Suprapubic skin (tissue), 4 donors: Measurements from ENCODE around the gene MUSTN1. TPM values are rescaled to one million over a fixed set of nuclear protein-coding genes. Genes with fewer than 3 reads are reported as not detected.

Source experiments
- DNase-seq, 2 donors: peaks; one replicate each; pipeline ENCODE4 v3.0.0-alpha.2; 2019; ENCODE audit warnings: low spot score in 2 of 2
- H3K27ac ChIP-seq: fragments of 200-600 bp; sonication (generic); one replicate; pipeline ENCODE4 v1.5.1; 2019
- H3K27me3 ChIP-seq: fragments of 200-600 bp; sonication (generic); one replicate; pipeline ENCODE4 v1.5.1; 2019
- H3K36me3 ChIP-seq: fragments of 200-600 bp; sonication (generic); one replicate; pipeline ENCODE4 v1.5.1; 2019
- H3K4me1 ChIP-seq: fragments of 200-600 bp; sonication (generic); one replicate; pipeline ENCODE4 v1.5.1; 2019
- H3K4me3 ChIP-seq: fragments of 200-600 bp; sonication (generic); one replicate; pipeline ENCODE4 v1.5.1; 2019; ENCODE audit warnings: mild to moderate bottlenecking
- H3K9me3 ChIP-seq: fragments of 200-600 bp; sonication (generic); one replicate; pipeline ENCODE4 v1.5.1; 2019
- CTCF ChIP-seq, 2 donors: fragments of 200-600 bp in 1 of 2; fragments of 450-650 bp in 1 of 2; sonication (generic) in 1 of 2; IDR thresholded peaks; one replicate each; pipeline ENCODE4 v1.5.1; 2016 to 2019; ENCODE audit warnings: antibody characterized with exemption in 2 of 2, mild to moderate bottlenecking in 1 of 2, moderate library complexity in 1 of 2
- EP300 ChIP-seq: sonication (generic); formaldehyde crosslinking; IDR thresholded peaks from one replicate; pipeline ENCODE4 v1.6.1; 2017; ENCODE audit warnings: antibody characterized with exemption
- POLR2A ChIP-seq, 2 donors: fragments of 450-650 bp; IDR thresholded peaks; one replicate each; pipeline ENCODE4 v1.6.1; 2017; ENCODE audit warnings: antibody characterized with exemption in 2 of 2, mild to moderate bottlenecking in 2 of 2, moderate library complexity in 2 of 2
- POLR2AphosphoS5 ChIP-seq, 3 donors: sonication (generic); formaldehyde crosslinking; IDR thresholded peaks; one replicate each; pipeline ENCODE4 v1.6.1; 2017; ENCODE audit warnings: antibody characterized with exemption in 3 of 3
- WGBS: methylation state at CpG from one replicate; pipeline ENCODE4 v1.1.5; 2018; 5-methylcytosine and 5-hydroxymethylcytosine counted together
- total RNA-seq, 4 donors: library from RNA; depleted of rRNA; stranded (reverse); fragments of >200 nt; gene quantifications; one replicate each; pipeline ENCODE4 v1.1.0, GENCODE V29; 2016

MUSTN1 gene
- total RNA-seq, 4 donors from 2014 or later: 1.6 to 14.5 (median 8.3) TPM

- no peak for DNase-seq
- Histone ChIP-seq H3K4me3 (no peak overlapping the region), H3K9me3 (no peaks in the 10 kb centered on the region), H3K27me3 (no peaks in the 10 kb centered on the region), H3K4me1 (peaks cover 31% of the 10 kb centered on the region), H3K27ac (no peak overlapping the region), H3K36me3 (peaks cover 41% of the 10 kb centered on the region)
- no peak for TF ChIP-seq POLR2AphosphoS5 (IDR thresholded peaks at IDR 0.05)
- TF ChIP-seq EP300: no peak
- TF ChIP-seq CTCF (IDR thresholded peaks at IDR 0.05): no peak
- no peak for TF ChIP-seq POLR2A (IDR thresholded peaks at IDR 0.05)
- WGBS: 94% methylated on average over 11 of the region's 12 CpGs
Observed at GRCh38 chr3:52841211-52841980, 6.6 kb upstream of the MUSTN1 start.

- no peak for DNase-seq
- TF ChIP-seq CTCF (IDR thresholded peaks at IDR 0.05) (no peak), POLR2A (IDR thresholded peaks at IDR 0.05) (no peak), POLR2AphosphoS5 (IDR thresholded peaks at IDR 0.05) (no peak), EP300 (no peak)
- H3K27ac ChIP-seq: no peak overlapping the region
- no peaks in the 10 kb centered on the region for H3K27me3 ChIP-seq
- H3K4me1 ChIP-seq: peaks cover 31% of the 10 kb centered on the region
- H3K4me3 ChIP-seq: no peak overlapping the region
- 86% methylated on average over 23 of the region's 23 CpGs for WGBS
- H3K9me3 ChIP-seq: no peaks in the 10 kb centered on the region
- H3K36me3 ChIP-seq: peaks cover 45% of the 10 kb centered on the region
Observed at GRCh38 chr3:52839892-52840545, 5.2 kb upstream of the MUSTN1 start.

GRCh38 chr3:52839268-52839575 is 4.4 kb upstream of the MUSTN1 start:
- peaks cover 26% of the 10 kb centered on the region for H3K4me1 ChIP-seq
- DNase-seq: no peak

GRCh38 chr3:52838561-52839267 is 3.9 kb upstream of the MUSTN1 start:
- Histone ChIP-seq H3K9me3 (no peaks in the 10 kb centered on the region), H3K4me3 (no peak overlapping the region), H3K27ac (no peak overlapping the region), H3K36me3 (peaks cover 48% of the 10 kb centered on the region), H3K4me1 (peaks cover 21% of the 10 kb centered on the region), H3K27me3 (no peaks in the 10 kb centered on the region)
- 95% methylated on average over 6 of the region's 8 CpGs for WGBS
- DNase-seq: no peak
- TF ChIP-seq EP300: no peak

More at GRCh38 chr3:52839268-52839575, 4.4 kb upstream of the MUSTN1 start:
- H3K9me3 ChIP-seq: no peaks in the 10 kb centered on the region
- H3K36me3 ChIP-seq: peaks cover 48% of the 10 kb centered on the region
- no peak overlapping the region for H3K4me3 ChIP-seq
- no peak for TF ChIP-seq POLR2A (IDR thresholded peaks at IDR 0.05)
- no peak for TF ChIP-seq POLR2AphosphoS5 (IDR thresholded peaks at IDR 0.05)
- no peak for TF ChIP-seq EP300
- no peak for TF ChIP-seq CTCF (IDR thresholded peaks at IDR 0.05)
- H3K27me3 ChIP-seq: no peaks in the 10 kb centered on the region
- 59% methylated on average over 2 of the region's 2 CpGs for WGBS
- H3K27ac ChIP-seq: no peak overlapping the region

GRCh38 chr3:52836986-52837385 is 2.2 kb upstream of the MUSTN1 start:
- Histone ChIP-seq H3K4me3 (no peak overlapping the region), H3K9me3 (no peaks in the 10 kb centered on the region), H3K4me1 (peaks cover 11% of the 10 kb centered on the region), H3K27ac (no peak overlapping the region), H3K36me3 (peaks cover 44% of the 10 kb centered on the region), H3K27me3 (no peaks in the 10 kb centered on the region)
- 87% methylated on average over 4 of the region's 4 CpGs for WGBS
- no peak for DNase-seq
- TF ChIP-seq EP300 (no peak), POLR2A (IDR thresholded peaks at IDR 0.05) (no peak), CTCF (IDR thresholded peaks at IDR 0.05) (no peak), POLR2AphosphoS5 (IDR thresholded peaks at IDR 0.05) (no peak)
